Ovary (tissue), 3 donors: ENCODE results near the gene ATRN.

Source experiments
- EP300 ChIP-seq: sonication (generic); formaldehyde crosslinking; IDR thresholded peaks from one replicate; pipeline ENCODE4 v1.6.1; 2017; ENCODE audit warnings: antibody characterized with exemption
- POLR2A ChIP-seq: fragments of 450-650 bp; IDR thresholded peaks from one replicate; pipeline ENCODE4 v1.6.1; 2017; ENCODE audit warnings: antibody characterized with exemption, mild to moderate bottlenecking, moderate library complexity
- TF ChIP-seq, protein P1 (sequence below), 3 donors: fragments of 450-650 bp in 2 of 3; fragments of 200-600 bp in 1 of 3; IDR thresholded peaks; one replicate each; pipeline versions ENCODE4 v1.5.1 to v1.8.0; 2016 to 2022; ENCODE audit warnings: antibody characterized with exemption in 3 of 3, mild to moderate bottlenecking in 1 of 3
- donor health status: DM: no; HTN: no; CAD: no.

DNA sequence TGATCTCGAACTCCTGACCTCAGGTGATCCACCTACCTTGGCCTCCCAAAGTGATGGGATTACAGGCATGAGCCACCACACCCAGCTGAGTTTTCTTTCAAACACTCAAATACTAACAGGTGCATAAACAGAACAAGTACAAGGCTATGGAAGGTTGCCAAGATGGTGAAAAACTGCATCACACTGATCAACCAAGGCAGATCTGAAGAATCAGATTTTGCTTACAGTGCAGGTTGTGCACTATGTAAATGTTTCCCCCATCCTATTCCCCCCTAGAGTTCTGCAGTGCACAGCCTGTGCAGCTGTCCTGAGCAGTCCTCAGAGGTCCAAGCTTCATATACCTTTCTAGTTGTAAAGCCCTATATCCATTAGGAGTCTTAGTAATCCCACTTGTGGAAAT, 119.3 kb downstream of the ATRN start:
- TF ChIP-seq, protein P1, sequence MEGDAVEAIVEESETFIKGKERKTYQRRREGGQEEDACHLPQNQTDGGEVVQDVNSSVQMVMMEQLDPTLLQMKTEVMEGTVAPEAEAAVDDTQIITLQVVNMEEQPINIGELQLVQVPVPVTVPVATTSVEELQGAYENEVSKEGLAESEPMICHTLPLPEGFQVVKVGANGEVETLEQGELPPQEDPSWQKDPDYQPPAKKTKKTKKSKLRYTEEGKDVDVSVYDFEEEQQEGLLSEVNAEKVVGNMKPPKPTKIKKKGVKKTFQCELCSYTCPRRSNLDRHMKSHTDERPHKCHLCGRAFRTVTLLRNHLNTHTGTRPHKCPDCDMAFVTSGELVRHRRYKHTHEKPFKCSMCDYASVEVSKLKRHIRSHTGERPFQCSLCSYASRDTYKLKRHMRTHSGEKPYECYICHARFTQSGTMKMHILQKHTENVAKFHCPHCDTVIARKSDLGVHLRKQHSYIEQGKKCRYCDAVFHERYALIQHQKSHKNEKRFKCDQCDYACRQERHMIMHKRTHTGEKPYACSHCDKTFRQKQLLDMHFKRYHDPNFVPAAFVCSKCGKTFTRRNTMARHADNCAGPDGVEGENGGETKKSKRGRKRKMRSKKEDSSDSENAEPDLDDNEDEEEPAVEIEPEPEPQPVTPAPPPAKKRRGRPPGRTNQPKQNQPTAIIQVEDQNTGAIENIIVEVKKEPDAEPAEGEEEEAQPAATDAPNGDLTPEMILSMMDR (IDR thresholded peaks at IDR 0.05) = no peak
- no peak for TF ChIP-seq POLR2A
- TF ChIP-seq EP300 = no peak
